Measurements from ENCODE around the gene PLEKHD1.

The PLEKHD1 gene

DNA sequence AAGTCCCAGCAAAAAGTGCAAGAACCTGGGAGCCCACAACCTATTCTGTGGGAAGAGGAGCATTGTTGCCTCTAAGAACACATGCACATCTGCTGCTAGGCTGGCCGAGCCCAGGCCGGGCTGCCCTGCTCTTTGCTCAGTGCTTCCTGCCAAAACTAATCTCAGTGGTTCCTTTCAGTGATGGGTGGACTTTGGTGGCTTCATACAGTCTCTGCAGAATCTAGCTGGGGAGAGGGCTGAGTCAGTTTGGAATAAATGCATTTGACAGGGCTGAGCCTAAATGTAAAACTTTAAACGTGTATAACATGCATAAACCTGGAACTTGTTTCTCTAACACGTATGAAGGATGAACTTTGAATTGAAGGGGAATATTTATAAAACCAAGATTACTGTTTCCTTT is 45.6 kb downstream of the PLEKHD1 start:
- no peak overlapping the region for H3K27ac ChIP-seq
- peaks cover 46% of the 10 kb centered on the region for H3K27me3 ChIP-seq
- H3K4me1 ChIP-seq (ENCODE audit: control insufficient read depth in 1 of 2, insufficient read depth in 1 of 2, low read depth in 1 of 2, low read length in 1 of 2) = no peaks in the 10 kb centered on the region
- TF ChIP-seq, protein P1, sequence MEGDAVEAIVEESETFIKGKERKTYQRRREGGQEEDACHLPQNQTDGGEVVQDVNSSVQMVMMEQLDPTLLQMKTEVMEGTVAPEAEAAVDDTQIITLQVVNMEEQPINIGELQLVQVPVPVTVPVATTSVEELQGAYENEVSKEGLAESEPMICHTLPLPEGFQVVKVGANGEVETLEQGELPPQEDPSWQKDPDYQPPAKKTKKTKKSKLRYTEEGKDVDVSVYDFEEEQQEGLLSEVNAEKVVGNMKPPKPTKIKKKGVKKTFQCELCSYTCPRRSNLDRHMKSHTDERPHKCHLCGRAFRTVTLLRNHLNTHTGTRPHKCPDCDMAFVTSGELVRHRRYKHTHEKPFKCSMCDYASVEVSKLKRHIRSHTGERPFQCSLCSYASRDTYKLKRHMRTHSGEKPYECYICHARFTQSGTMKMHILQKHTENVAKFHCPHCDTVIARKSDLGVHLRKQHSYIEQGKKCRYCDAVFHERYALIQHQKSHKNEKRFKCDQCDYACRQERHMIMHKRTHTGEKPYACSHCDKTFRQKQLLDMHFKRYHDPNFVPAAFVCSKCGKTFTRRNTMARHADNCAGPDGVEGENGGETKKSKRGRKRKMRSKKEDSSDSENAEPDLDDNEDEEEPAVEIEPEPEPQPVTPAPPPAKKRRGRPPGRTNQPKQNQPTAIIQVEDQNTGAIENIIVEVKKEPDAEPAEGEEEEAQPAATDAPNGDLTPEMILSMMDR (IDR thresholded peaks at IDR 0.05) = no peak
- no peaks in the 10 kb centered on the region for H3K36me3 ChIP-seq
- H3K9me3 ChIP-seq = no peaks in the 10 kb centered on the region
- H3K4me3 ChIP-seq (ENCODE audit: low read depth in 1 of 2, low read length in 1 of 2) = no peak overlapping the region

DNA sequence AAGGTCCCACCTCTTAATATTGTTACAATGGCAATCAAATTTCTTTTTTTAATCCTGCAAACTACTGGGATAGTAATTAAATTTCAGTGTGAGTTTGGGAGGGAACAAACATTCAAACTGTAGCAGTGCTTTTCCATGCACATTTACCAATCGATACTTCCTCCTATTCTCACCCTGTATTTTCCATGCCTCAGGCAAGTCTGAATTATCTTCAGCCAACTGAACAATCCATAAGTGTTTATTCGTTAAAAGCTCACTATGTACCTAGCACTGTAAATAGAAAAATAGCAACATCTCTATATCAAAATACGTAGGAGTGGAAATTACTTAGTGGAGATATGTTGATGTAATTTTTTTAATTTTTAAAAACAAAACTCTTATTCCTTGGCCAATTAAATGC is 46.6 kb downstream of the PLEKHD1 start:
- Histone ChIP-seq H3K36me3 (no peaks in the 10 kb centered on the region), H3K27me3 (peaks cover 52% of the 10 kb centered on the region)
- TF ChIP-seq, protein P1 (IDR thresholded peaks at IDR 0.05) = no peak

DNA sequence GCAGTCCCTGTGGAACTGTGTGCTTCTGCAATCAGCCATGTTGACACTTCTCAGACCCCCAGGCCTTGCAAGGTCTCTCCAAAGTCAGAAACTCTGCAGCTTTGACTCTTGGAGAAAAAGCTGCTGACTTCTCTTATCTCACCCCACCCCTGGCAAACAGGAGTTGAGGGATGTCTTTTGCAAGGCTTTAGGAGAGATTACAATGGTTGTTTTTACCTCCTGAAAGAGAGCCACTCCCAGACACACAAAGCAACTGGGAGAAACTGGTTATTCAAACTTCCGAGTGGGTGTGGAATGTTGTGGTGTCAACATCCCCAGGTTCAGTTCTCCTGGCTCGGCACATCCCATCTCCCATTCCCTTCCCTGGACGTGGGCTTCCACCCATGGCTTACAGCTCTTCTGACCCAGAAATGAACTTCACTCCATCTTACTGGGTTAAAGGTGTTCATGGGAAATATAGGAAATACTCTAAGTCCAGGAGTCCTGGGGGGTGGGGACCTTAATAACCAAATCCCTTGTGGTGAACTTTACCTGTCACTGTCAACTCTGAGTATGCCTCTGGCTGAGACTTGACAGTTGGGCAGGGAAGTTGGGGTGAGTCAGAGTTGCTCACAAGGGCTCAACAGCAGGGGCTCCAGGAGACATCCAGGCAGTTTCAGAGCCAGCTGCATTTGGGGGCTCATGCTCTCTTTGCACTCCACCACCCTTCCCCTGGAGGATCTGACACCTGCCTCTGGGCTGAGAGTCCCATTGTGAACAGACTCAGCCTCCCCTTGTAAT is 48.2 kb downstream of the PLEKHD1 start:
- Histone ChIP-seq H3K9me3 (no peaks in the 10 kb centered on the region), H3K36me3 (no peaks in the 10 kb centered on the region), H3K4me1 (ENCODE audit: control insufficient read depth in 1 of 2, insufficient read depth in 1 of 2, low read depth in 1 of 2, low read length in 1 of 2) (no peaks in the 10 kb centered on the region), H3K27ac (no peak overlapping the region), H3K4me3 (ENCODE audit: low read depth in 1 of 2, low read length in 1 of 2) (no peak overlapping the region), H3K27me3 (peaks cover 59% of the 10 kb centered on the region)
- TF ChIP-seq, protein P1 (IDR thresholded peaks at IDR 0.05) = no peak

More for the DNA sequence above, 46.6 kb downstream of the PLEKHD1 start:
- Histone ChIP-seq H3K9me3 (no peaks in the 10 kb centered on the region), H3K4me1 (ENCODE audit: control insufficient read depth in 1 of 2, insufficient read depth in 1 of 2, low read depth in 1 of 2, low read length in 1 of 2) (no peaks in the 10 kb centered on the region), H3K27ac (no peak overlapping the region), H3K4me3 (ENCODE audit: low read depth in 1 of 2, low read length in 1 of 2) (no peak overlapping the region)

- Histone ChIP-seq H3K27me3 (peaks cover 51% of the 10 kb centered on the region), H3K36me3 (no peaks in the 10 kb centered on the region), H3K27ac (no peak overlapping the region), H3K9me3 (no peaks in the 10 kb centered on the region), H3K4me1 (ENCODE audit: control insufficient read depth in 1 of 2, insufficient read depth in 1 of 2, low read depth in 1 of 2, low read length in 1 of 2) (no peaks in the 10 kb centered on the region), H3K4me3 (ENCODE audit: low read depth in 1 of 2, low read length in 1 of 2) (no peak overlapping the region)
- TF ChIP-seq, protein P1 (IDR thresholded peaks at IDR 0.05) = no peak
Measured at GRCh38 chr14:69535230-69535848, 50.8 kb downstream of the PLEKHD1 start.

- no peaks in the 10 kb centered on the region for H3K36me3 ChIP-seq
- H3K4me1 ChIP-seq (ENCODE audit: control insufficient read depth in 1 of 2, insufficient read depth in 1 of 2, low read depth in 1 of 2, low read length in 1 of 2) = no peaks in the 10 kb centered on the region
- TF ChIP-seq, protein P1 (IDR thresholded peaks at IDR 0.05) = no peak
- no peaks in the 10 kb centered on the region for H3K9me3 ChIP-seq
- no peak overlapping the region for H3K4me3 ChIP-seq (ENCODE audit: low read depth in 1 of 2, low read length in 1 of 2)
- peaks cover 39% of the 10 kb centered on the region for H3K27me3 ChIP-seq
- no peak overlapping the region for H3K27ac ChIP-seq
Measured at GRCh38 chr14:69536971-69537370, 52.4 kb downstream of the PLEKHD1 start.
